Hepatic stellate cell (primary cell): ENCODE data around the gene SLC44A5.
"Not testable (repeated sequence)": the region's sequence is repeated elsewhere in the genome, so short reads cannot be mapped to it uniquely, and the experiment has no call there.

Source experiments
- DNase-seq: peaks from one replicate; pipeline ENCODE4 v3.0.0; 2011; ENCODE audit warnings: low spot score

SLC44A5 gene

DNA sequence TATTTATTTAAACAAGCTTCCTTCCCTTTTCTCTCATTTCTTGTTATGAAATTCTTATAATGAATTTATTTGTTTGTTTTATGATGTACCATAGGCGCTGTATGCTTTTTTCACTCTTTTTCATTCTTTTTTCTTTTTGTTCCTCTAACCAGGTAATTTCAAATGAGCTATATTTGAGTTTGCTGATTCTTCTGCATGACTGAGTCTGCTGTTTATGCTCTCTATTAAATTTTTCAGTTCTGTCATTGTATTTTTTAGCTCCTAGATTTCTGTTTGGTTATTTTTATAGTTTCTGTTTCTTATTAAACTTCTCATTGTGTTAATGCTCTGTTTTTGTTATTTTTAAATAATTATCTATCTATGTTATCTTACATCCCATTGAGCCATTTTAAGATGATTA lies 244.3 kb downstream of the SLC44A5 start:
- no peak for DNase-seq

DNA sequence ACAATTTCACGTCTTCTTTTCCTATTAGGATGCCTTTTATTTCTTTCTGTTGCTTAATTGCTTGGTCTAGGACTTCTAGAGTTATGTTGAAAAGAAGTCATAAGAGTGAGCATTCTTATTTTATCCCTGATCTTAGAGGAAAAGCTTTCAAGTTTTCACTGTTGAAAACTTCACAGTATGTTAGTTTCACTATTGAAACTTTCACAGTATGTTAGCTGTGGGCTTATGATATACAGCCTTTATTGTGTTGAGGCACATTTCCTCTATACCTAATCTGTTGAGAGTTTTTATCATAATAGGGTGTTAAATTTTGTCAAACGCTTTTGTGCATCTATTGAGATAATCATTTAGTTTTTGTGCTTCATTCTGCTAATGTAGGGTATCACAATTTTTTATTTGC lies 249.7 kb downstream of the SLC44A5 start:
- DNase-seq = no peak

DNA sequence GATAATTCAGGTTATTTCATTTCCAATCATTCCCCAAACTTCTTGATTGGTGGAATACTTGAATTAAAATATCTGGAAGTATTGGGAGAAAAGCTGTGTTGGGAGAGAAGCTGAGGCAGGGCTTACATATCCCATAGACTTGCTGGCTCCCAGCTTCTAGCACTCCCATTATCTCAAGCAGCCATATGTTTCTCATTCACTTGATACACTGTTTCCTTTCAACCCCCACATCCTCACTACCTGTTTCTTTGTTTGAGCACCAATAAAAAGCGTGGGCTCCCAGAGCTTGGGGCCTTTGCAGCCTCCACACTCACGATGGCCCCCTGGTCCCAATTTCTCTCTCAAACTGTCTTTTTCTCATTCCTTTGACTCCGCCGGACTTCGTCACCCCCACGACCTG lies 256.6 kb downstream of the SLC44A5 start:
- DNase-seq = not testable (repeated sequence)

DNA sequence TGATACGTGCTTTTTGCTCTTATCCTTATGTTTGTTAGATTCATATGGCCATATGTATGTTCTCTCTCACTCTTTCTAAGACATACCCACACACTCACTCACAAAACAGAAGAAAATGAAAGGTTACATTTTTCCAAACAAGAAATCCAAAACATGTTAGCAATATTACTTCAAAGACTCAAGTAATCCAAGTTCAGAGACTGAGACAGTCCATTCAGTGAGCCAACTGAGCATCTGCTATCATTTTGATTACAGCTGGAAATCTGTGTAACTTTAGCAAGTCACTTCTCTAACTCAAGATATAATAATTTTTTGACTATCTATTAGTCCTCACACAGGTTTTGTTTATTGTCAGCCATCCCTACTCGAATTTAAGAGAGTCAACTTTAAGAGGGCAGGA lies 257.9 kb downstream of the SLC44A5 start:
- no peak for DNase-seq

DNA sequence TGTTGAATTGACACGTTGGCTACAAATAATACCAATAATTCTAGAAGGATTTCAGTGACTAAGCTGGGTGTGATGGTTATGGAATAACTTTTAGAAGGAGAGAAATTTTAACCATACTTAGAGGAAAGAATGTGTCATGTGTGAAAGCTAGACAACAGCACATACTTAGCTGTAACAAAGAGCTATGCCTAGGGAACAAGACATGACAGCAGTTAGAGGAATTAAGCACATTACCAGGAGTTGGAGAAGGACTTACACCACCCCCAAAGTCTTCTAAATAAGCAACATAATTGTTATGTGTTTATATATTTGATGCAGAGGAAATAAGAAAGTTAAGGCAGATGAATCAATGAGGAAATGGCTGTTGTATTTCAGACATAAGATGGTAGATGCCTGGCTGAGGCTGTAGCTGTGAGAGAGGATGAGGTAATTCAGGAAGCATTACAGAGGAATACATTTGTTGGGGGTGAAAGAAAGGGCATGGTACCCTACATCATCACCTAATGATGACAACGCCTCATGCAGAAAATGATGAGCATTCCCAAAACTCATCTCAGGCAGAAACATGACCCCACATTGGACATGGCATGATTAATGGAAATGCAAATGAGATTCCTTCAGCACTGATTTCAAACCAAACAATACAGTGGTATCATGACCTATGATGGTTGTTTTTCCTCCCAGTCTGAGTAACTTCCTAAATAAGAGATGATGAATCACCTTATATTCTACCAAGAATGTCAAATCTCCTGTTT lies 265.2 kb downstream of the SLC44A5 start:
- no peak for DNase-seq

DNA sequence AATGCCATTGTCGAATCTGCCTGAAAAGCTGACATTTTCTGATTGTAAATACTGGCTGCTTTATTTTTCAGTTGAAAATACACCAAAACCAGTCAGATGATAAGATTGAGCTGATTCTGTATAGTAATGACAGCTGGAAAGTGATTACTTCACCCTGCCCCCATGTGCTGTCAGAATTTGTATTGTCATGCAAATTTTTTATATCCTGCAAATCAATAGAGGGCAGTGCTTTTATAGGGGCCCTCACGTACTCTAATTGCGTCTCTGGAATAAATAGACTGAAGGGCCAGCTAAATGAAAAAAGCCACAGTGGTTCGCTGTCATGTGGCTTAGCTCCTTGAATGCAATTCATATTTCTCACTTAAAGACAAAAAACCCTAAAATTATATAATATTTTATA lies 268.1 kb downstream of the SLC44A5 start:
- DNase-seq = no peak

DNA sequence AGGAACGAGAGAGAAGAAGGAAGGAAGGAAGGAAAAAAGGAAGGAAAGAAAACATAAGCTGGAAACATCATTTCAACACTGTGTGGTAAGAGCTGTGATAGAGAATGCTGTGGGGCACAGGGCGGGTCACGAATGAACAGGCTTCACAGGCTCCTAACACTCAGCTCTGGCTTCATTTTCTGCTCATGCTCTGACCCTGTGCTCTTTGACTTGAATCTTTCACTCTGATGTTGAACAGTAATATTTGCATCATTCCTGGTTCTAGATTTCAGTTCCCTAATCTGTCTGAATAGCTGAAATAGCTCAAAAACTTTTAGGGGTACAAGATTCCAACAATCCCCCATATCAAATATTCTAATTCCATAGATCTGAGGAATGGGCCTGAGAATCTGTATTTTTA lies 269.4 kb downstream of the SLC44A5 start:
- no peak for DNase-seq

DNA sequence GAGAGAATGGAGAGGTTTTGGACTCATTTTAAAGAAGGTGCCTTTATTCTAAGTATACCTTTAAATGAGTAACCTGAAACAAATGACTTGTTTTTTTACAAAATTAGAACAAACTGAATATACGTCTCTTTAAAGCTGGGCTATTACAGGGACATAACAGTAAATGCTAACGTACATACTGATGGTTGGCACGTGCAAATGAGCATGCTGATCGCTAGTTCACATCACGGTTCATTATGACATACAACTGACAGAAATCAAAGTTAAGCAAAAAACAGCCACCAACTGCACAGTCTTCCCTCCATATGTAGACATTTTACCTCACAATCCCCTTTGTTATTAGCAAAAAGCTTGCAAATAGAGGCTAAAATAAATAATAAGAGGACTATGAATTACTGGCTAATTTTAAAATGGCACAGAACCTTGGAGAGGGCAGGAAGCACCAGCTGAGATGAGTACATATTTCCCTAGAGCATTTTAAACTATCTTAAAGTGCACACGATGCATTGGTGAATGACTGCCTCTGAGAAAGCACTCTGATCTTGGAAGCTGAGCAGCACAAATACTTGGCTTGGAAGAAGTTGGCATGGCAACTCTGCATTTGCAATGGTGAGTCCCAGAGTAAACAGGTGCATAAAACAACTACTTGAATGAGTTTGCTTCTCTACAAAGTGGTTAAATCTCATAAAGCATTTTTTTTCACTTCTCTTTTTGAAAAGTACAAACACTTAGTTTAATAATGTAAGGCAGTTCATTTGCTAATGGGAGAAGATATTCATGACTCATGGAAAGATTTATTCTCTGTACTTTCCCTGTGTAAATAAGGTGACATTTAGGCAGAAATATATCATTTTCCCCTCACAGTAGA lies 272.1 kb downstream of the SLC44A5 start:
- no peak for DNase-seq

DNA sequence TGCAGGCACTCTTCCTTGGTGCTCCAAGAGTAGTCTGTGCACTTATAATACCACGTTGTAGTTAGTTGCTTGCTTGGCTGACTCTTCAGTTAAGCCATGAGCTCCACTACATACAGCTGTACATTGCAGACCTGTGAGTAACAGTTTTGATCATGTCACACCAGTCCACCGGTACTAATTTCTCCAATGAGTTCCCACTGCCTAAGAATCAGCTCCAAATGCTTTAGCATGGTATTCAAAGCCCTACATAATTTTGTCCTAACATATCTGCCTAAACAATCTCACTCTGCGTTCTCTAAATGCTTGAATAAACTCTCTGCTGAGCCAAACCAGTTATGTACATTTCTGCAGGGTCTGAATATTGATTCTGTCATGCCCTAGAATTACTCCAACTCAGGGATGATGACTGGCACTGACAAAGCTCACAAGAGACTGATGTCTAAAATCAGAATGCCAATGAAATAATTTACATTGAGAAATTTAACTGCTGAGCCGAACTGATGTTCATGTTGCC lies 276.0 kb downstream of the SLC44A5 start:
- DNase-seq = no peak

DNA sequence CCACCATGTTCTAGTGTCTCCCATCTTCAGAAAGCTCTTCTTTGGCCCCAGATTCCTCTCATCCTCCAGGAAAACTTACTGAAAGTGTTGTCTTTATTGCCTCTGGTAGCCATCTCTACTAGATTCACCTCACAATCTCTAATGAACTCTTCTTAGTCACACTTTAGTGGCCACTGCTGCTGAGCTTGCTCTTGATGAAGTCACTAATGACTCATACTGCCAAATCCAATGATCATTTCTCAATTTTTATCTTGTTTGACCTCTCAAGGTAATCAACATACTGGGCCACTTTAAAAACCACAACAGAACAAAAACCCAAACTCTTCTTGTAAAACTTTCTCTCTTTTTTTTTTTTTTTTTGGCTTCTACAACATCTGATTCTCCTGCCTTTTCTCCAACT lies 280.3 kb downstream of the SLC44A5 start:
- DNase-seq = no peak

DNA sequence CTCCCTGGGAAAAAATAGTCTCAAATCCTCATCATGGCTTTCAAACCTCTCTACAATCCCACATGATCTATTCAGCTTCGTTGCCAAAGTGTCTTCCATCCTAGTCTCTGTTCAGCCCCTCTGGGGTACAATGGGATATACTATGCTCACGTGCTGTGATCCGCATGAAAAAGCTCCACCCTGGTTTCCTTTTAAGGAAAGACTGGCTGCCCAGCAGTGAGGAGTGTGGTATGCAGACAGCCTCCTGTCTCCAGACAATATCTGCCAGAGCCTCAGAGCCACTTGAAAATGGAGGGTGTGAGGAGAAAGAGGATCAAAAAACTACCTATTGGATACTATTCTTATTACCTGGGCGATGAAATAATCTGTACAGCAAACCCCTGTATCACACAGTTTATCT lies 282.2 kb downstream of the SLC44A5 start:
- no peak for DNase-seq

DNA sequence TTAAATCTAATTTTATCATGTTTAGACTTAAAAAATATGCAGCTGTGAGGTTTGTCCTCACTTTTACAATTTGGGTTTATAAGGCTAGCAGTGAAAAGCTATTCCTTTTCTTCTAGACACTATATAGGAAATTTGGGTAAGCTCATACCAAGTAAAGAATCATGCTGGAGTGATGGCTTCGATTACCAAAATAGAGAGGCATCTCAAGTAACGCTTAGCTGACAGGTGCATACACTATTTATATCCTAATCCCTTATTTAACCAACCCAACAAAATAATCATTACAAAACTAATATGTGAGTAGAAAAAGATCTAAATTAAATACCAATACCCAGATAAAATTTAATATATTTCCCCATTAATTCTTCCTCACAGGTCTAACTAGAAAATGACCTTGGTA lies 283.5 kb downstream of the SLC44A5 start:
- DNase-seq = no peak

DNA sequence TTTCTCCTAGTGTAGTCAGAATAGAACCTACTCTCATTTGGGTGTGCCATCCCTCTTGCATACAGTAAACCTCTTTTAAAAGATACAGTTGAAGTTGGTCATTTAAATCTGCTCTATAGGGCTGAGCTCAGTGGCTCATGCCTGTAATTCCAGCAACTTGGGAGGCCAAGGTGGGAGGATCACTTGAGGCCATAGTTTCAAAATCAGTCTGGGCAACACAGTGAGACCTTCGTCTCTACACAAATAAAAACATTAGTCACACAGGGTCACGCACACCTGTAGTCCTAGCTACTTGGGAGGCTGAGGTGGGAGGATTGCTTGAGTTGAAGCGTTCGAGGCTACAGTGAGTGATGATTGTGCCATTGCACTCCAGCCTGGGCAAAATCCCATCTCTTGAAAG lies 292.9 kb downstream of the SLC44A5 start:
- DNase-seq = no peak

DNA sequence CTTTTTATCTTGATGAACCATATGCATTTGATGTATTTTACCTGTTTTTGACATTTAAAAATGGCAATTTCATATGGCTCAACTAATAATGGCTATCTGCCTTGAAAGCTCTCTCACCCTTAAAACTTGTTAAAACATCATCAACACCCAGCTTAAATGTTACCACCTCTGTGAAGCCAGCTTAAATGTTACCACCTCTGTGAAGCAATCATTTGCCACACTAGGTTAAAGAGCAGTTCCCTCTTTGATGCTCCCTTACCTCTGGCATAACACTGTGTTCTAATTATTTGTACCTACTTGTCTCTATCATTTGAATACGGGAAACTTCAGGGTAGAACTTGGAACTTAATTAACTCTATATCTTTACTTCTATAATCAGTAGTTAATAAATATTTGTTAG lies 294.7 kb downstream of the SLC44A5 start:
- no peak for DNase-seq

DNA sequence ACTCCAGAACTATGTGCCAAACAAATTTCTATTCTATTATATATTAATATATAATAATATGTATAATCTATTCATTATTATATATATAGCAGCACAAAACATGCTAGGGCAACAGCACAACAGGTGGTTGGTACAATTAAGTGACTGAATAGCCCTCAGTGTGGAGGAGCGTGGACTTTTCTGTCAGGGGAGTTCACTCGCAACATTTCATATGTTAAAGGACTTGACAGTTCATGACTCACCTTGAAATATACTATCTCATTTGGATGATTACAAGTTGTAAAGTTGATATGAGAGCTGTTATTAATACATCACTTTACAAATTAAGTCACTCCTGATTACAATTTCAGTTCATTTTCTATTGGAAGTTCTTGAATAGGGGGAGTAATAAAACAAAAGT lies 298.3 kb downstream of the SLC44A5 start:
- no peak for DNase-seq

DNA sequence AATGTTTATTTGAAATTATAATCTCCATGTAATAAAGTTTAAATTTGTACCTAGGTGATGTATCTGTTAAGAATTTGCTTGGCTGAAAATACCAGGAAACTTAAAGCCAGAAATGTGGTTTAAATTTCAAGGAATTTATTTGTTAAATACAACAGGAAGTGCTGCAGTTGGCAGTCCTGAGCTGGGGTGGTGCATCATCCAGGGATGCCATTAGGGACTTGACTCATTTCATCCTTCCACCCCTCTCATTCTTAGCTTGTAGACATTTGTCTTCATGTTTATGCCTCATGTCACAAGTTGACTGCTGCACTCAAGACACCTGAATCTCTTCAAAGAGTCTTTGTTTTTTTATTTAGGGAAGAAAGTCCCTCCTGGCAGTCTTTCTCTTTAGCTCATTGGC lies 300.8 kb downstream of the SLC44A5 start:
- DNase-seq = no peak

DNA sequence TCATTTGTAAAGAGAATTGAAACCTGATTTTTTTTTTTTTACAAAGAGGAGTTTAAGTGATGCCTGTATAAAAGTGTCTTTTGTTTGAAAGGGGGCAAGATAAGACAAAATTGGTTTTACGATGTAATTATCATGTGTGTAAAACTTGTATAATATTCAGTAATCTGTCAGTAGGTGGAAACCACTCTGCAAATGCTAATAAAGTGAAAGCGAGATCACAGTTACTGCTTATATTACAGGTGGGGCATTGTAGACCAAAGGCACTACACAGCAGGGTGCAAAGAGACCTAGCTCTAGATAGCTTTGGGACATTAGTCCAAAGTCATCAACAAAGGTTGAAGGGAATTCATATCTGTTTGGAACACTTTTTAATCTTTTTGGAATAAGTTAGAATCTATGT lies 302.5 kb downstream of the SLC44A5 start:
- DNase-seq = no peak

DNA sequence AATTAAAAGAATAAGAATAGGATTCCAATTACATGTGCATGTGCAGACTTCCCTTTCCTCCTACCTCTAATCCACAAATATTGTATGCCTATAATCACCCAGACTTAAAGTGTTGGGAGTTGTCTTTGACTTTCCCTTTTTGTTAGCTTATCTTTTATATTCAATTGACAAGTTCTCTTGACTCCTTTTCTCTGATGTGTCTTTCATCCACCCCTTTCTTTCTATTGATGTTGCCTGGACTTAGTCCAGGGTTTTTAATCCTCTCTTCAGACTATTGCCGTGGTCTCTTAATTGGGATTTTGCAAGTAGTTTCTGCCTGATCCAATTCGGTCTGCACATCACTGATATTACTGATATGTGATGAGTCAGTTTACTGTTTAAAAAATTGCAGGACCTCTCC lies 305.9 kb downstream of the SLC44A5 start:
- DNase-seq = no peak

DNA sequence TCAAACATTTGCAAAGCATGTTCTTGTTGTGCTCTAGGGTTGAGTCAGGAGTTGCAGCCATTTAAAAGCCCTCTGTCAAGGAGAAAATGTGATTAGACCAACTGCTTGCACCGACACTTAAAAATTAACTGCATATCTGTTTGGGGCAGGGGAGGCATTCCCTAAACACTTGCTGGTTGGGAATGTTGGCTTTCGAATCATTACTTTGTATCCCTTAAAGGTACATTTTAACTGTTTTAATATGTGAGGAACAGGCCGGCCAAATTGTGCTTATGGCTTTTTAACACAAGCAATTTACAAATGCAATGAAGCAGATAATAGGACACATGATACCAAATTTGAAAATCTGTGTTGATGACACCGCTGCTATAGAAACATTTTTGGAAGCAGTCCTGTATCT lies 317.6 kb downstream of the SLC44A5 start:
- no peak for DNase-seq

DNA sequence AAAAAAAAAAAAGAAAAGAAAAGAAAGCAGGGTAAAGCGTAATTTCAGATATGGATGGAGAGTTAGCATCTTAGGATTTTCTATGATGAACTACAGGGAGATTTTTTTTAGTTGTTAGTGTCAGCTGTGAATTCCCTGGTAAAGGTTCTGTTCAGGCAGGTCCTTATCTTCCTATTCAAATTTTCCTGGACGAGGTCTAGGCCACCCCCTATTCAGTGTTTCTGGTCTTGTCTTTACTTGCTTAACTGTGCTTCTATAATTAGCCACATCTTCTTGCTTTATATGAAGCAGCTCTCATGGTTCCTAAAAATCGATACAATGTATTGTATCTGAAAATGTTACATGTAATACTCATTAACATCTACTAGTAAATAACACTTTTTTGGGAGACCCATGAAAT lies 318.9 kb downstream of the SLC44A5 start:
- no peak for DNase-seq

DNA sequence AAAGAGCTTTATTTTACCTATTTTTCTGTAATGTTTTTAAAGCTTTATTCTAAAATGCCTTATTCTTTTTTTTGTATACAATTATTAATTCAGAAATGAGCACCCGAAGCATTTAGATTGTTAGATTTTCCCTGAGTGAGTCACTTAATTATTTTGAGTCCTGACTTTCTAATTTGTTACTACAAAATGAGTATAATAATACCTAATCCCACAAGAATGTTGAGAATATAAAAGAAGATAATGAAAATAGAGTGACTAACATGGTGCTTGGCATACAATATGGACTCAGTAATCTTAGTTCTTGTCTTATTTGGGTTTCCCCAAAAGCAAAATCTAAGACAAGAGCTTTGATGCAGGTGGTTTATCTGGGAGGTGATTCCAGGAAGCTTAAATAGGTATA lies 334.5 kb downstream of the SLC44A5 start:
- DNase-seq = no peak

DNA sequence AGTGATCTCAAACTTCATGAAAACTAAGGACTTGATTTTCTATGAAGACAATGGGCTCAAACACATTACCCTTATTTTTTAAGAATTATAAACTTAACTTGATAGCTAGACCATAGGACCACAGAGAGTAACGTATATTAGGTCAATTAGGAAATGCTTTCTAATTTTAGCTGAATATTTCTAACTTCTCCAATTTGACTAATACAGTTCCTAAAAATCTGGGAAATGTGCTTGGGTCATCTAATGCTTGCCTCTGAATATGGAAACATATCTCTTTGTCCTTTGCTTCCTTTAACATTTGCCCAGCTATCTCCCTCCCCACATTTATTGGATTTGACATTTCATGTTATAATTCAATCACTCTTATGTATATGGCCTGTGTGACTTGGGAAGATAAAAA lies 335.3 kb downstream of the SLC44A5 start:
- DNase-seq = no peak

DNA sequence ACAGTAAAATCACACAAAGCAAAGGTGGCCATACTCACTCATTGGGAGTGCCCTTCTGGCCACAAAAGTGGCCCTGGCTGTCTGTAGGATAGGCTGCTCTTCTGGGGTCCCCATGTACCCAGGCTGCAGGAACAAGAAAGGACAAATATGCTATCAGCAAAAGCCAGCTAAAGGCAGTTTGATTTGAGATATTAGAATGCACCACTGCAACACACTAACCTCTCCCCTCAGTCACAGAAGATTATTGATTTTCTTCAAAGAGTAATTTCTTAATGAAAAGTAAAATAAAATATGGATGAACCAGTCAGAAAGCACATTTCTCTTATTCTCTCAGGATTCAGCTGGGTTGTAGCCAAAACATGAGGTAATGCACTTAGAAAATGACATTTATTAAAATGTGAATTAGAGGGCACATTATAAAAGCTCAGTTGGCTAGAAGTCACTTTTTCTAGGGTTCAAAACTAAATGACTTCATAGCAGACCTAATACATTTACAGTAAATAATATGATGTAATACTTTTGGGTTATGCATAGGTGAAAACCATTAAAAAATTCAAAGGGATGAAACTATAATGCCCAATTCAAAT lies 335.9 kb downstream of the SLC44A5 start:
- DNase-seq = no peak
